Measurements from ENCODE around the gene RRM2. TPM values are rescaled to one million over a fixed set of nuclear protein-coding genes. Genes with fewer than 3 reads are reported as not detected.

Gene RRM2
- total RNA-seq, 3 donors from 2014 or later (not counting 1 experiment from before 2014, with no cell fraction given) = 16.1 to 22.1 (median 18.5) TPM

GRCh38 chr2:10096641-10097040 lies 25.9 kb upstream of the RRM2 start:
- Mint-ChIP-seq H3K9me3 (no peaks in the 10 kb centered on the region), H3K4me1 (peaks cover 7 to 10% of the 10 kb centered on the region in 2 donors), H3K27me3 (ENCODE audit: low read depth in 2 of 2) (peaks cover 15 to 18% of the 10 kb centered on the region in 2 donors), H3K36me3 (no peaks in the 10 kb centered on the region), H3K4me3 (no peak overlapping the region), H3K27ac (no peak overlapping the region)
- intact Hi-C loops (cut with micrococcal nuclease) = loop anchor here (1.0 kb wide), 1 partner anchor 24 kb away; no protein-coding TSS in a partner anchor
- H3K27me3 ChIP-seq (ENCODE audit: control insufficient read depth, insufficient read depth, low read length) = peaks cover 12% of the 10 kb centered on the region
- DNase-seq (no peak), ATAC-seq (no peak)
- peaks cover 2% of the 10 kb centered on the region for H3K4me1 ChIP-seq (ENCODE audit: control insufficient read depth, insufficient read depth, low read length)
- WGBS (ENCODE audit: insufficient coverage) = 97% methylated on average over 10 of the region's 10 CpGs
- H3K4me3 ChIP-seq (ENCODE audit: low read length) = no peak overlapping the region
- H3K9me3 ChIP-seq (ENCODE audit: control insufficient read depth, insufficient read depth, low read length) = peaks cover 4% of the 10 kb centered on the region
- no peak for TF ChIP-seq CTCF (IDR thresholded peaks at IDR 0.05)
- H3K27ac ChIP-seq (ENCODE audit: low read length) = no peak overlapping the region
- H3K36me3 ChIP-seq (ENCODE audit: control insufficient read depth, insufficient read depth, low read length) = no peaks in the 10 kb centered on the region

GRCh38 chr2:10097352-10098148 lies 25.0 kb upstream of the RRM2 start:
- Mint-ChIP-seq H3K9me3 (no peaks in the 10 kb centered on the region), H3K27me3 (ENCODE audit: low read depth in 2 of 2) (peaks cover 9 to 13% of the 10 kb centered on the region in 2 donors)

GRCh38 chr2:10101491-10101890 lies 21.0 kb upstream of the RRM2 start:
- intact Hi-C loops (cut with micrococcal nuclease) = no loop called here
- Mint-ChIP-seq H3K36me3 (no peaks in the 10 kb centered on the region), H3K27ac (no peak overlapping the region), H3K4me3 (no peak overlapping the region), H3K9me3 (no peaks in the 10 kb centered on the region), H3K27me3 (ENCODE audit: low read depth in 2 of 2) (no peaks in the 10 kb centered on the region), H3K4me1 (peaks cover 0 to 7% of the 10 kb centered on the region in 2 donors)
- TF ChIP-seq CTCF (IDR thresholded peaks at IDR 0.05) = no peak
- H3K4me3 ChIP-seq (ENCODE audit: low read length) = no peak overlapping the region
- no peaks in the 10 kb centered on the region for H3K27me3 ChIP-seq (ENCODE audit: control insufficient read depth, insufficient read depth, low read length)
- no peaks in the 10 kb centered on the region for H3K4me1 ChIP-seq (ENCODE audit: control insufficient read depth, insufficient read depth, low read length)
- H3K36me3 ChIP-seq (ENCODE audit: control insufficient read depth, insufficient read depth, low read length) = no peaks in the 10 kb centered on the region
- 72% methylated on average over 6 of the region's 7 CpGs for WGBS (ENCODE audit: insufficient coverage)
- ATAC-seq (no peak), DNase-seq (no peak)
- H3K27ac ChIP-seq (ENCODE audit: low read length) = no peak overlapping the region
- no peaks in the 10 kb centered on the region for H3K9me3 ChIP-seq (ENCODE audit: control insufficient read depth, insufficient read depth, low read length)

More at GRCh38 chr2:10097352-10098148, 25.0 kb upstream of the RRM2 start:
- WGBS (ENCODE audit: insufficient coverage) = 33% methylated on average over 13 of the region's 16 CpGs
- DNase-seq = peak; percentile 27 to 60
- Mint-ChIP-seq H3K4me1 (peaks cover 1 to 7% of the 10 kb centered on the region in 2 donors), H3K27ac (no peak overlapping the region), H3K4me3 (no peak overlapping the region), H3K36me3 (no peaks in the 10 kb centered on the region)
- Histone ChIP-seq H3K36me3 (ENCODE audit: control insufficient read depth, insufficient read depth, low read length) (no peaks in the 10 kb centered on the region), H3K9me3 (ENCODE audit: control insufficient read depth, insufficient read depth, low read length) (peaks cover under 1% of the 10 kb centered on the region), H3K27me3 (ENCODE audit: control insufficient read depth, insufficient read depth, low read length) (peaks cover 7% of the 10 kb centered on the region), H3K4me1 (ENCODE audit: control insufficient read depth, insufficient read depth, low read length) (no peaks in the 10 kb centered on the region), H3K27ac (ENCODE audit: low read length) (no peak overlapping the region), H3K4me3 (ENCODE audit: low read length) (no peak overlapping the region)
- ATAC-seq = peak; percentile 60 to 79 (median 72)
- intact Hi-C loops (cut with micrococcal nuclease) = loop anchor here (1.0 kb wide), 1 partner anchor 25 kb away; no protein-coding TSS in a partner anchor
- peak; percentile 77 for TF ChIP-seq CTCF (IDR thresholded peaks at IDR 0.05)

Data from natural killer cell (primary cell).